GM18505 (cell line): ENCODE measurements around the gene DLG2.
A peak's percentile ranks its signal among the peaks of the same experiment; 100 is the strongest.

Source experiments
- ATAC-seq: cut with Tn5 transposase; IDR thresholded peaks from one replicate; pipeline ENCODE4 v1.9.1; 2021; ENCODE audit not compliant: unreplicated experiment
- POLR2A ChIP-seq: IDR thresholded peaks from 4 replicates; pipeline ENCODE4 v1.6.1; 2011; ENCODE audit warnings: borderline replicate concordance; ENCODE audit not compliant: insufficient read depth, insufficient read length; ENCODE audit errors: extremely low read depth

The DLG2 gene

DNA sequence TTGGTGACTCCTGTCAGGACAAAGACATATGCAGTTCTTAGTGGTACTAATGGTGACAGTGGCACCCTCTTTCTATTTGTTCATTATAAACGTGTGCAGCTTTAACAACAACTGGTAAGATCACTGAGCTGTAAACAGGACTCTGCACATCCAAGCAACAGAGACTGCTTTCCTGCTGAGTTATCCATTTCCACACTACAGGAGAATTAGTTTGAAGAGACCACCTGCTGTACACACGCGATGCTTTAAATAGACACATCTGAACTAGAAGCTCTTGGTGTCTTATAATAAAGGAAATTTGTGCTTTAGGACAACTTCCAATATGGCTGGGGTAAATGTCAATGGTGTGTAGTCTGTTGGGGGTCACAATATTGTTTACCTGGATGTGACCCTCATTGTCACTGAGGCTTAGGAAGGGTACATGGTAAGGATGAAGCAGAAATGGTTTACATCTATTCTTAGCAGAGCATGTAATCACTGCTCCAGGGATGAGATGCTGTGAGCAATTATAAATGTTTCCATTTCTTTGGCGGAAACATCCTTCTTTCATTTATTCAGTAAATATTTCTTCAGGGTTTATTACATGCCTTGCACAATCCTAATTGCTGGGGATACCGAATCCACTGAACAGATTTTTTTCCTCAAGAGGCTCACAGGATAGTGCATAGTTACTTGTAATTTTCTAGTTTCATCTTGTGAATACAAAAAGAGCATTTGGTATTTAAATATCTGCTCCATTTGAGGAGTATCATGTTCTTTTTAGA lies 1987.0 kb downstream of the DLG2 start:
- ATAC-seq: no peak

DNA sequence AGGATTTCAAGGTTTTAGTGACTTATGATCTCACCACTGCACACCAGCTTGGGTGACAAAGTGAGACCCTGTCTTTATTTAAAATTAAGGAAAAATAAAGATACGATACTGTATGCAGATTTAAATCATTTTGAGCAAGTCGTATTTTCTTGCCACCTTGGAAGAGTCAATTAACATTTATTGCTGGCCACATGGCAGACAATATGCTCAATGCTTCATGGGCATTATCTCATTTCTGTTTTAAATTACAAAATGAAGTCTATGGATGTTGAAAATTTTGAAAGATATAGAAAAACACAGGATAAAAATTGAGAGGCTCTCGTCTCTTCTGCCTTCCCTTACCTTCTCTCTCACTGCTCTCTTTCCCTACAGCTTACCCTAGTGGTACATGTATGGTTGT lies 1992.0 kb downstream of the DLG2 start:
- TF ChIP-seq POLR2A: no peak
- no peak for ATAC-seq

More for the DNA sequence above, 1987.0 kb downstream of the DLG2 start:
- TF ChIP-seq POLR2A: no peak

DNA sequence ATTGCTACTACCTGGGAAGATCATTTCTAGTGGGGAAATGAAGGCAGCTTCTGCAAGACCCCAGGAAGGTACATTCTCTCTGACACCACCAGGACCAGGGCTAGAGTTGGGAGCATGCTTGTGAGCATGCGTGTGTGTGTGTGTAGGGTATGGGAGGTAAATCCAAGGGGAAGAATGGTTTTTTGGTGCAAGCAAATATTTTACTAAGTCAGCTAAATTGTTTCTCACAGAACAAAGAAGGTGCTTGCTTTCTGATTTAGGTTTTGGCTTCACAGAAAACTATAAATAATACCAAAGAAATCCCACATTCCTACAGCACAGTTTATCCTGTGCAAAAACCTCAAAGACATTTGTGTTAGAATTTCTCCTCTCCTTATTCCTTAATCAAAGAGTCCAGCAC lies 1996.9 kb downstream of the DLG2 start:
- no peak for TF ChIP-seq POLR2A
- ATAC-seq: no peak

DNA sequence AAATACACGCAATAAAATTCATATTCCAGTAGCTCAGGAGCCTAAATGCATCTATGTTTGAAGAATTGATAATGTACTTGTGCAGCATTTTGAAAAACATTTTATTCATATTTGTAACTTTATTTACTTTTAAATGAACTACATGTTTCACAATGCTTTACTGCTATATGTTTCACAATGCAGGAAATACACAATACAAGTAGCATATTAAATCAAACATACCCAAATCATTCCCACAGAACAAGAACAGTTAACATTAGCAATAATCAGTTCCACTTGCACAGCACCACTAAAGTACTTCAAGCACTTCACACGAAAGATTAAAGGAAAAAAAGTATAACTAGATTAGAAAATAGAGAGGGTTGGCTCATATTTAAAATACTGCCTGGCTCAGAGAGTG lies 1997.4 kb downstream of the DLG2 start:
- no peak for ATAC-seq
- TF ChIP-seq POLR2A: no peak

DNA sequence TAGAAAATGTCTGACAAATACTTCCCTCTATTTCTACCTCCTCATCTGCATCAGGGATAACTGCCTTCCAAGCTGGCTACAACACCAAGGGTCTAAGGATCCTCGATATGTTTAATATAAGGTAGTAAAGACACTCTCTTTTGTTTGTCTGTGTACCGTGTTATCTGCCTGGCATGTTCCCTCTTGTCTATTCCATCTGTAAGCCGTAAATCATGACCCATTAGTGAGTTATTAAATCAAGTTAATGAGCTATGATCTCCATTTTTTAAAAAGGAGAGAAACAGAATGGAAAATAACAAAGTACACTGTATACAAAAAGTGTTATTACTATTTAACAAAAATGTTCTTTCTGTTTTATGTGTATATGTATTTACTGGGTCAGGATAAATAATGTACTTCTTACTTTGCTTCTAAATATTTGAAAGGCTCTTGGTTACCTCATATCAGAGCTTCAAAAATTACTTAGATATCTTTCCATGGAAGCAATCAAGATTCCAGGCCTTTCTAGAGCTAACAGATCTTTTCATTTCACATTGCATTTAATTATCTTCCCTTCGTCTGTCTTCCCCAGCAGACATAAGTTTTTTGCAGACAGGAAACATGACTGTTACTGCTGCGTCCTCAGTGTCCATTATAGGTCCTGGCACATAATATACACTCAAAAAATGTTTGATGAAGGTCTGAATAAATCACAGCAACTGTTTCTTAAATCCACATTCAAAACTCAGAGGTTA lies 1998.4 kb downstream of the DLG2 start:
- ATAC-seq: no peak
- TF ChIP-seq POLR2A: no peak

DNA sequence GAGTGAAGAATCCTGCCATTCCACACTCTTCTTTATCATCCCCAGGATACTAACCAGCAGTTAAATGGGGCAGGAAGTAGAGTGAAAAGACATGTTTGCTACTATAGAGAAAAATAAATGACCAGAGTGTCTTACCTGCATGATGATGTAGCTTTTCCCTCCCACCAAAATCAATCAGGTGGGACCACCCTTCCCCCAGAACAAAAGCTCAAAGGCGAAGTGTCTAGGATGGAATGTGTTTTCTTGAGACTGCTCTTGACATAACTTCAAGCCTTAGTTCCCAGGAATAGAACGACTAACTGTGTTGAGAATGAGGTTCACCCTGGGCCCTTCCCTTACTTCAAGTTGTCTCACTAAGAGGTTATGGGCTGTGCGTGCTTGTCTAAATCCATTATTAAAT lies 2001.8 kb downstream of the DLG2 start:
- TF ChIP-seq POLR2A: no peak
- no peak for ATAC-seq

DNA sequence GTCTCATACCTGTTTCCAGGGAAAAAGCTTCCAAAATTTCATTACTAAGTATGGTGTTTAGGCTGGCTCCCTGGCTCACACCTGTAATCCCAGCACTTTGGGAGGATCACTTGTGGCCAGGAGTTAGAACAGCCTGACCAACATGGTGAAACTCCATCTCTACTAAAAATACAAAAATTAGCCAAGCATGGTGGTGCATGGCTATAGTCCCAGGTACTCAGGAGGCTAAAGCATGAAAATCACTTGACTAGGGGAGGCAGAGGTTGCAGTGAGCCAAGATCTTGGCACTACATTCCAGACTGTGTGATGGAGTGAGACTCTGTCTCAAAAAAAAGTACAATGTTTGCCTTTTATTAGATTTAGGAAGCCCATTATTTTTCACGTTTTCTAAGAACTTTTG lies 2009.5 kb downstream of the DLG2 start:
- TF ChIP-seq POLR2A: no peak
- ATAC-seq: no peak

DNA sequence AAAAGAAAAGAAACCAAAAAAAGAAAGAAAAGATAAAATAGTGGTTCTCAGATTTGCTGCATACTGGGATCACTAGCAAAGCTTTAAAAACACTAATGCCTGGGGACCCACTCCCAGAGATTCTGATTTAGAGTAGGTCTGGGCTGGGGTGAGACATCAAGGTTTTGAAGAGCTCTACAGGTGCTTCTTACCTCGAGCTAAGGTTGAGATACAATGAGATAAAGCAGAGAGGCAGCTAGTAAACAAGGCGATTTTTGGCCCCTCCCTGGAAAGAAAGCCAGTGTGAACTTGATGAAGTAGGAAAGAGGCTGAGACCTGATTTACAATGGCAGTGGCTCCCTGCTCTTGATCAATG lies 2013.4 kb downstream of the DLG2 start:
- peak; percentile 37 for ATAC-seq
- no peak for TF ChIP-seq POLR2A

DNA sequence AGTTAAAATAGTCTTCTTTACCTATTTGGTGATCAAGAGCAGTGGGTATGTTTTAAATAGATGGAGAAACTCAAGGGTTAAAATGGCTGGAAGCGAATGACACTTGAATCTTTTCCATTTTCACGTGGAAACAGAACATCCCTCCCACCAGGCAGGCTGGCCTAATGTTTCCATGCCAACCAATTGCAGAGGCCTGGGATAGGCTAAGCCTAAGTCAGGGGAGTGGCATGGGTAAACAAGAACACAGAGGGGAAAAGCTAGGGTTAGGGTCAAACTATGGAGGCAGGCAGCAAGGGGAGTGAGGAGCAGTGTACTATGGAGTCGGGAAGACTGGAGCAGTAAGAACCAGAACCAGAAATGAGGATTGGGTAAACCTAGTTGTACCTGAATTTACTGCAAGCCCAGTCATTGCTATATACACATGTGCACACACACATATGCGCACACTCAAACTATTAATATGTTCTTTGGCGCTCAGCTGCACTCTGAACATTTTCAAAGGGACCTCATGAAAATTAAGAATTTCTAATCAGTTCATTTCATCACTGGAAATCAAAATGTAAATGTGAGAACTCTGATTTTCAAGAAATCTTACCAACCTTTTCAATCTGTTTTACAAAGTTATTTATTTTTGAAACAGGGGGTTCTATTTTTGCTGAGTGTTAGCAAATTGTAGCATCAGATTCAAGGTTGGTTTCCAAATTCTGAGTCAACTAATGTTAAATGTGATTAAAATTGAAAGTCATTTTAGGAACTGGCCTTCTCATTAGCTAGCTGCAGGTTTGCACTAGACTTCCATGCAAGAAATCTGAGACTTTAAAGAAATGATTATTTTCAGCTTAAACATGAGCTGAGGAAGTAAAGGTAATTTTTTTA lies 2014.0 kb downstream of the DLG2 start:
- TF ChIP-seq POLR2A: no peak
- ATAC-seq: peak; percentile 88

DNA sequence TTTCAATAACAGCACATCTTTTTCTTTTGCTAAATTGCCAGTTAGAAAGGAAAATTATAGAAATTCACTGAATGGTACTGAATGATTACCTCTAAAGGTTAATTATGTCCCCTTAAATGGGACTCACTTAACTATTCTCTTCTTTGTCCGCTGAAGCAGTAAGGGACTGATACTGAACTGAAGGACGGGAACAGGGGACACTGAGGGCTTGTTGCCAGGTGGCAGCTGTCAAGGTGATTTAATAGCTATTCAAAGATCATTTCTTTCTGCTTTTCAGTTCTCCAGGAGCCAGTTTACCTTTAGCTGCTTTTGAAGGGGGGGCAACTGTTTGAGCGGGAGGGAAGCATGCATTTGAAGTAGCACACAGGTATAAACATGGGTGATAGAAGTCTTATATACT lies 2015.5 kb downstream of the DLG2 start:
- no peak for ATAC-seq
- no peak for TF ChIP-seq POLR2A

DNA sequence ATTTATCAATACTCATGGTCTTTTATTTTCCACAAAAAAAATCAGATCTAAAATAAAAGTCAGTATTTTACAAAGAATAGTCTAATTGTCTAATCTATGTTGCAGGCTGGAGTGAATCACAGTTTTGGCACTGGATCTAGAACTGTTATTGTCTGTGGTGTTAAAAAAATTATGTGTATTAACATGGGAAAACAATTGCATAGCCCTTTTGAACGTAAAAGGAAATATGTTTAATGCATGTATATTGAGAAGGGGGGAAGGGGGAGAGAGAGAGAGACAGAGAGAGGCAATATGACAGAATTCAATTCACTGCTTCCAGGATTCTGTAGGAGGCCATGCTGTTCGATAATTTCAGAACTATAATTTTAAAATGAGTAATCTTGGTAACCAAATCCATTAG lies 2016.1 kb downstream of the DLG2 start:
- no peak for TF ChIP-seq POLR2A
- no peak for ATAC-seq

DNA sequence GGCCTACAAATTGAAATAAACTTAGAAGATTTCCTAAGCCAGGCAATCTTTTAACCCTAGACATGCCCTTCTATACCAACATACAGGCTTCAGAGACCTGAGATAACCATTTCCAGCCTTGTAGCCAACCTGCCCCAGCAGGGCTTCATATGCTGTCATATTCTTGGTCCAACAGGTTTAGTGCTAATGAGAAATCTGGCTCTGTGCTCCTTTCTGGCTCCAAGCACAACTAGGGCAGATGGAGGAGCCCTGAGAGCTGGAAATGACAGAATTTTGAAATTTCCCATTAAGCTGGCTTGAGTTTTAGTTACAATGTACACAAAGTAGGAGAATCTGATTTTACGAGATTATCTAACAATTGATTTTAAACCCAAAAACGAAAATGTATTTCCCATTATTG lies 2018.0 kb downstream of the DLG2 start:
- no peak for TF ChIP-seq POLR2A
- ATAC-seq: no peak

DNA sequence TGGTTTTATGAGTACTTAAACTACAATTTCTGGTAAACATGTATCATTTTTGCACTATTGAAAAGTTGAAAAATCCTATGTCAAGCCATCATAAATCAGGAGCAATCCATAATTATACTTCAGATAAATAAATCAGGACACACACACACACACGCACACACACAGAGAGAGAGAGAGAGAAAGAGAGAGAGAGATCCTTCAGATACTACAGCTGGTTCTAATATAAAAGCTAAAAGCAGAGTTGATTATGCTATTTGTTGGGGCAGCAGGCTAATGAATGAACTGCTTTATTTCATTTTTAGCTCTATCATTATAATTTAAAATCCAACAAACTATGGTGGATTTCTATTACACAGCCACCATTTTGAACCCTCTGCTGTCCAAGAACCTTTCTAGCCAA lies 2018.6 kb downstream of the DLG2 start:
- no peak for ATAC-seq
- no peak for TF ChIP-seq POLR2A
